Frontal cortex (tissue), 4 donors: Measurements from ENCODE around the gene TSC22D2. TPM values are rescaled to one million over a fixed set of nuclear protein-coding genes. Genes with fewer than 3 reads are reported as not detected.

Experiments
- DNase-seq, 2 donors: peaks; one replicate each; pipeline ENCODE4 v3.0.0; 2012; ENCODE audit warnings: low spot score in 2 of 2
- FAIRE-seq: peaks from 2 replicates; lab custom pipeline; 2012; peaks lifted over from hg19 to GRCh38; lab: Jason Lieb, UNC
- total RNA-seq: library from RNA; depleted of rRNA; stranded (reverse); fragments of >200 nt; gene quantifications from one replicate; pipeline ENCODE4 v1.2.3, GENCODE V29; 2014
- donor health status: control.
- donor health status: control.
- donor health status: control.

The TSC22D2 gene
- 11.0 TPM for total RNA-seq

DNA sequence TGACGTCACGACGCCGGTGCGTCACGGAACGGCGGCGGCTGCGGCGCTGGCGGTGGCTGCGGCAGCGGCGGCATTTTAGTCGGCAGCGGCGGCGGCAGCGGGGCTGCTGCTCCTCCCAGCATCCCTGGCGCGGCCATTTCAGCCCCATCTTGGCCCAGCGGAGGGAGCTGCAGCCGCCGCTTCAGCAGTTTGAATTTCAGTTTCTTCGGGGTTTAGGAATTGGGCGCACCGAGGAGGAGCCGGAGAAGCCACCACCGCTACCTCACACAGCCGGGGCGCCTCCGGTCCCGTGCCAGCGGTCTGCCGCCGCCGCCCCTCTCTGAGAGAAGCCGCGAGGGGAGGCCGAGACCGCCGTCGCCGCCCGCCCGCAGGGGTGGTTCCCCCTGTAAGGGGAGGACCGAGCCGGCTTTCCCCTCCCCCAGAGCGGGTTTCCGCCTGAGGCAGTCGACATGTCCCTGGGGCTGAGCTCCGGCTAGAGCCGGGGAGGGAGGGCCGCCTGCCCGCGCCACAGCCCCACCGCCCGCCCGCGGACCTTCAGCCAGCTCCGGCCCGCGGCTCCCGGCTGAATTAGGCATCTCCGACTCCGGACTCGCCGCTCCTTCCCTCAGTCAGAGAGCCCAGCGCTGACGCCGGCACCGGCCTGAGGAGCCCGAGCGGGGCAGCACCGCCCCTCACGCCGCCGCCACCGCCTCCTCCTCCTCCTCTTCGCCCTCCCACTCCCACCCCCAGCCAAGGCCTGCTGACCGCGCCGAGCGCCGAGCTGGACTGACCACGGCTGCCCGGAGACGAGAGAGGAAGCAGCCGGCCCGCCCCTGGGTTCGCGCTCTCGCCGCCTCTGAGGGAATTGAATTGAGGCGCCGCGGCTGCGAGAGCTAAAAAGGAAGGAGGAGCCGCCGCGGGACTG is at the start of gene TSC22D2:
Gene TSC22D2 (plus strand): TSS at position 78 of the 904 bp plus-strand sequence. CDS start 1,053 bp downstream, outside the sequence.
- no peak for FAIRE-seq
- DNase-seq: peak; percentile 90 to 94

DNA sequence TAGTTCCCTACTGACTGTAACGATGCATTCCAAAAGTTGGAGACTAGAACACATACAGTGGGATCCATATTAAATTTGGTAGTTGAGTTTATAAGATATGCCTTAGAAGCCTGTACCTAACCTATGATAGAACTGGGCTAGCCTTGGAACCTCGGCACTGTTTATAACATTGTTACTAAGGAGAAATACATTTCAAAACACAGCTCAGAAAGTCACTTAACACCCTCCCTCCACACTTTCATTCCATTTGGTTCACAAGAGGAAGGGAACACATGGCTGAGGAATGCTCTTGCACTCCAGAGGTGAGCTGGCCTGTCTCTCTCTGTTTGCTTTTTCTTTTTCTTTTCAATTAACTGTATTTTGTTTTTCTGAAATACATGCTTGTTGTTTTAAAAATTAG is 48.7 kb upstream of the TSC22D2 start:
- FAIRE-seq: no peak
- DNase-seq: no peak

DNA sequence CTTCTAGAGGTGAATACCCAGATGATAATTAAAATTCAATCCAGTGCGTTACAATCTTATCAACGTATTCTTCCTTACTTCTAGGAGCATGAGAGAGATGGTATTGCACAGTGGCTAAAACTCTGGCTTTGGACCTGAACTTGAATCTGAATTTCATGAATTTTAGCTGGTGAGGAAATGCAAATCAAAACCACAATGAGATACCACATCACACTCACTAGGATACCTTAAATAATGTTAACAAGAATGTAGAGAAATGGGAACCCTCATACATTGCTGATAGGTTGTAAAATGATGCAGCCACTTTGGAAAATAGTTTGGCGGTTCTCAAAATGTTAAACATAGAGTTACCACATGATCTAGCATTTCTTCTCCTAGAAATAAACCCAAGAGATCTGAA is 47.1 kb upstream of the TSC22D2 start:
- DNase-seq (no peak), FAIRE-seq (no peak)

DNA sequence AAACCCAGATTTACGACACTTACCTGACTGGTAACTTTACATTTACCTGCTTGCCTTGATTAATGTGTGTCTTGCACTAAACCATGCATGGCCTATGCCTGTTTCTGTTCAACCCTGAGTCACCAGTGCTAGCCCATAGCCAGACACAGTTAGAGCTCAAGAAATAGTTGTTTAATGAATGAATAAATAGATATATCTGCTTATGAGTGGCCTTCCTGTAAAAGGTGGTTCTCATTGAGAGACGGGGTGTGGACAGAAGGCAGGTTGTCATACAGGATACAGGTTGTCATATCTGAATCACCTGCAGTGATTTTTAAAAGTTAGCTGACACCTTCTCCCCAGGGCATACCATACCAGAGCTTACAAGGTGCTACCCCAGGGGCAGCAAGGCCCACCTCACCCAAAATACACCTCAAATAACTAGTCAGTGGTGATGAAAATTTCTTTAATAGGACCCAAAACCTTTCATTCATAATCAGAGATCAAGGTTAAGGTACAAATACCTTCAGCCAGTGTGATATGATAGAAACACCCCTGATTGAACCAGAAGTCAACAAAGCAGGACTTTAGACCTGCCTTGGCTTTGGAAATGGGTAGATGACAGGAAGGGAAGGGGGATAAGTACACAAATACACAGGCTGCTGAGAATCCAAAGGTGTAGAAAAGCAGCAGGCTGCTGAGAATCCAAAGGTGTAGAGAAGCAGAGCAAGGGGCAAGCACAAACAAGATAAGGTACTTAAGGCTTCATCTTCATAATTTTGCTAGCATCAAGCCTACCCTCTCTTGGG is 45.4 kb upstream of the TSC22D2 start:
- FAIRE-seq (no peak), DNase-seq (no peak)

DNA sequence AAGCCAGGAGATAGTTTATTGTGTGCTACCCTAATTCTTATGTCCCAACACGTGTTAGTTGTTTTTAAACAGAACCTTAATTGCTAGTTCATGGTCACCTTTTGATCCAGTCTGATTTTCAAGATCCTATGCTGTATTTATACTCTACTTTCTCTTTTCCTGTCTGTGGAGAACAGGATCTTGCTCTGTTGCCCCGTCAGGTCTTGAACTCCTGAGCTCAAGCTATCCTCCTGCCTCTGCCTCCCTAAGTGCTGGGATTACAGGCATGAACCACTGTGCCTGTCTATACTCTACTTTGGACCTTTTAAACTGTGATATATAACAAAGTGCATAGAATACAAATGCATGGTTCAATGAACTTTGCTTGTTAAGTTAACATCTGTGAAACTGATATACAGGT is 44.7 kb upstream of the TSC22D2 start:
- DNase-seq (no peak), FAIRE-seq (no peak)

DNA sequence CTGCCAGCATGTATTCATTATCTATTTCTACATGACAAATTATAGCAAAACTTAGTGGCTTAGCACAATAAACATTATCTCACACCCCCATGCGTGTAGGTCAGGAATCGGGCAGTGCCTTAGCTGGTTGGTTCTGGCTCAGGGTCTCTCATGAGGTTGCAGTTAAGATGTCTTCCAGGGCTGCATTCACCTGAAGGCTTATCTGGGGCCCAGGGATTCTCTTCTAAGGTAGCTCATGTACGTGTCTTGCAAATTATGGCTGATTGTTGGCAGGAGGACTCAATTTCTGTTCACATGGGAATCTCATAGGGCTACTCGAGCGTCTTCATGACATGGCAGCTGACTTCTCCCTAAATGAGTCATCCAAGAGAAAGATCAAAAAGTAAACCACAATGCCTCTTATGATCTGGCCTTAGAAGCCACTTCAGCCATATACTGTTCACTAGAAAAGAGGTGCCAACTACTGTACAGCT is 42.9 kb upstream of the TSC22D2 start:
- DNase-seq (no peak), FAIRE-seq (no peak)

DNA sequence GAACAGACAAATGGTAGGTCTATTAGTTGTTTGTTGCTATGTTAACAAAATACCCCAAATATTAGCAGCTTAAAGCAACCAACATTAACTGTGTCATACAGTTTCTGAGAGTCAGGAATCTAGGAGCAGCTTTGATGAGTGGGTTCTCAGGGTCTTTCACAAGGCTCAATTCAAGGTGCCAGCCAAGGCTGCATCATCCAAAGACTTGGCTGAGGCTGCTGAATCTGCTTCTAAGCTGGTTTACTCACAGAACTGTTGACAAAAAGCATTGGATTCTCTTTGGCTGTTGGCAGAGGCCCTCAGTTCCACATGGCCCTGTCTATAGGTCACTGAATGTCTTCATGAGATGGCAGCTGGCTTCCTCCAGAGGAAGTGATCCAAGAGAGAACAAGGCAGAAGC is 40.3 kb upstream of the TSC22D2 start:
- FAIRE-seq (no peak), DNase-seq (no peak)

DNA sequence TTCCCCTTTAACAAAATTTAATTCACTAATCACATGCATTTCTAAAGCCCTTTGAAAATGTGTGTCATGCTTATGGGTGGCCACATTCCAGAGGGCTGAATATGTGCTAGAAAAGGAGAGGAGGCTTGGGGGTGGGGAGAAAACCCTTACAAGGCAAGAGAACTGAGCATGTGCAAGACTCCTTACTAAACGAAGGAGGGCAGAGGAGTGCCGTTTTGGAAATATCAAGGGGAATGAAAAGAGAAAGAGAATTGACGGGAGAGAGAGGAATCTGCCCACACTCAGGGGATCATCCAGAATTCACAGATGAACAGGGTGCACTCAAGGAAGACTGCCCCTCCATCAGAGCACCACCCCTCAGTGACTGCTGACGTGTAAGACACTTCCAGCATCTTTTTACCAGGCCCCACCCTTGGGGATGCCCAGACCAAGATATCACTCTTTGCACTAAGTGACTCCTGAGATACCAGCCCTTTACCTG is 37.9 kb upstream of the TSC22D2 start:
- FAIRE-seq: no peak

DNA sequence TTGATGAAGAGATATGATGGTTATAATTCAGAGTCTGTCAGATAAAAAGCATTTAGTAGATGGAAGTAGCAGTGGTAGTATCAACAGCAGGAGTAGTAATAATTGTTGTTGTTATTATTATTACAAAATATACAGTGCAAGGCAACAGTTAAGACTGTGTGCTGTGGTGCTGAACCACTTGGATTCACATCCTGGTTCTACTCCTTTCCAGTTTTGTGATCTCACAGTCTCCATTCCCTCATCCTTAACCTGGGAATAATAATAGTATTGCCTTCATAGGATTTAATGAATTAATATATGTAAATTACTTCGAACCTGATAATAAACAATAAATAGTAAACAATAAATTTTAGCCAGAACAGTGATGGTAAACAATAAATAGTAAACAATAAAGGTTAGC is 37.1 kb upstream of the TSC22D2 start:
- no peak for DNase-seq
- FAIRE-seq: no peak

More for the DNA sequence above, 37.9 kb upstream of the TSC22D2 start:
- DNase-seq: peak in 1 of 2 donors; percentile 41

DNA sequence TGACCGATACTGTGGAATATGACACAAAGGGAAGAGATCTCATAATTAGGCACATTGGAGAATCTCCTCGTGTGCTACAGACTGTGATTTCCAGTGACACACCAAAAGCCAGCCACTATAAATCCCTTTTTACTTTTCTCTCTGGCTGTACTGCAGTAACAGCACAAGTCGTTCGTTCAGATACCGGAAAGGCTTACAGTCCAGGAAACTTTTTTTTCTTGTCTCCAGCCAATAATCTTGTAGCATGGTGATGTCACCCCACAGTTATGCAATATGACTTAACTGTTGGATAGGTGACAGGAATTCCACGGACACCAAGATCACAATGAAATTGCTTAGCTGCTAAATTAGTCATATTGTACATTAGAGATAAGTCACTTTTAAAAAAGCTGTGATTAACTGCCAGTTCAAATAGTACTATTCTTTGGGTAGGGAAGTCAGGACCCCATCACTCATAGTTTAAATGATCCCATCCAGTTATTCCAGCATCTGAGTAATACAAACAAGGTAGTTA is 36.3 kb upstream of the TSC22D2 start:
- DNase-seq: peak in 1 of 2 donors; percentile 42
- no peak for FAIRE-seq

DNA sequence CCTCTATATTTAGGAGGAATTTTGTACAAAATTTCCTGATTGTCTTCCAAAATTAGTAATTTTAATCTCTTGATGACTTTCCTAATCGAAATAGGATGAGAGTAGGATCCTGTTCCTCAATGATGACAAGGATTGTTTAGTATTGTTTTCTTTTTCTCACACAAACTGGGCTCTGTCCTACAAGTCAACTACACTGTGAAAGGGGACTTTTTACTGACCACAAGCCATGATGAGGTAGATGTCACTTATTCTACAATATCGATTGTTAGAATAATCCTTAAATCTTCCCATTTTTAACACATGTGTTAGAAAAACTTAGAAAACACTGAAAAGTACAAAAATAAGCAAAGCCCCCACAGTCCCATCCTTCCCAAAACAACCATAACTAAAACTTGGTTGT is 35.8 kb upstream of the TSC22D2 start:
- DNase-seq (no peak), FAIRE-seq (no peak)

DNA sequence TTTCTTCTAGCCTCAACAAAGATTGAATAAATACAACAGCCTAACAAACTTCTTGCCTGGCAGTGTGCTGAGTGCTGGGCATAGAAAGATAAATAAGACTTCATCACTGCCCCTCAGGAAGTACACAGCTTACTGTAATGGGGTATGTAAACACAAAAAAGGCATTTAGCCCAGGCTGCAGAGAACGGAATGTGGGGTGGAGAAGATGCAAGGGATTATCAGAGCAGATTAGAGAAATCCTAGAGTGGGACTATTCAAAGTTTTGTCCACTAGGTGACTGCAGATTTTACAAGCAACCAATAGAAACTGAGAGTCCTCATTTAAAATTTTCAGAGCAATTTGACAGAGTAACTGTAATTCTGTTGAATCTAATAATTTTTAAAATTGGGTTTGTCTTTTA is 35.4 kb upstream of the TSC22D2 start:
- FAIRE-seq: no peak
- no peak for DNase-seq

DNA sequence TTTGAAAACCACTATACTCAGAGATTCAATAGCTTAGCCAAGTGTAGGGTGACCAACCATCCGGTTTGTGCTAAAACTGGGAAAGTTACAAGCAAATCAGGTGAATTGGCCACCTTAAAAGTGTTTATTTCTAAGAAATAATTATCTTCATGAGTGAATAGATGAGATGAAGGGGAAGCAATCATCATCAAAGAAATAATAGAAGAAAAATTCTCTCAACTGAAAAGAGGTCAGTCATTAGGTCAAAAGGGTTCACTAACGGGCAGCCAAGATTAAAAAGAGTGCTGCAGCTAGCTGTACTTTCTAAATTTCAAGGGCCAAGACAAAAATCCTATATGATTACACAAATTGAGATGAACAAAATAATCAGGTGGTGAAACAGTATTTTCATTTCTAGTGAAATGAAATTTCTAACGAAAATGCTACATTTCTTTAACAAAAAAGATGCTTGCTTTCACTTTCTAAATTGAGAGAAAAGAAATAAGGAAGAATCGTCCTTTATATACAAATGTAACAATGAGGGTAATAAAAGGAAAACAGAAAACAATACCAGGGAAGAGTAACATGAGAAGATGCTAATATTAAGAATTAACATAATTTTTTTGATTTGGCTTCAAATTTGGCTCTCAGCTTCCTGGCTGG is 34.7 kb upstream of the TSC22D2 start:
- no peak for FAIRE-seq

DNA sequence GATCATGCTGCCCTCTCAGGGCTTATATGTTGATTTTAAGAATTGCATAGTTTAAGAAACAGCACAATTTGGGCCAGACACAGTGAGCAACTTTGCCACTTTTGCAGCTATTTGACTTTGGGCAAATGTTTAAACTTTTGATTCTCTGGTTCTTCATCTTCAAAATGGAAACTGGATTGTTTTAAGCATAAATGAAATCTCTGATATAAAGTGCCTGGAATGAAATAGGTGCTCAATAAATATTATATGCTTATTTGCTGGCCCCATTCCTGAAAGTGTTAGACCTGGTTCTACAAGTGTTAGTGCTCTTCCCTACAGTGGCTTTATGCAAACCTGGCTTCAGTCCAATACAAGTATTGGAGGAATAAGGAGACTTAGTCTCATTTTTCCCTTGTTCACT is 33.1 kb upstream of the TSC22D2 start:
- no peak for FAIRE-seq
- no peak for DNase-seq

More for the DNA sequence above, 34.7 kb upstream of the TSC22D2 start:
- no peak for DNase-seq

DNA sequence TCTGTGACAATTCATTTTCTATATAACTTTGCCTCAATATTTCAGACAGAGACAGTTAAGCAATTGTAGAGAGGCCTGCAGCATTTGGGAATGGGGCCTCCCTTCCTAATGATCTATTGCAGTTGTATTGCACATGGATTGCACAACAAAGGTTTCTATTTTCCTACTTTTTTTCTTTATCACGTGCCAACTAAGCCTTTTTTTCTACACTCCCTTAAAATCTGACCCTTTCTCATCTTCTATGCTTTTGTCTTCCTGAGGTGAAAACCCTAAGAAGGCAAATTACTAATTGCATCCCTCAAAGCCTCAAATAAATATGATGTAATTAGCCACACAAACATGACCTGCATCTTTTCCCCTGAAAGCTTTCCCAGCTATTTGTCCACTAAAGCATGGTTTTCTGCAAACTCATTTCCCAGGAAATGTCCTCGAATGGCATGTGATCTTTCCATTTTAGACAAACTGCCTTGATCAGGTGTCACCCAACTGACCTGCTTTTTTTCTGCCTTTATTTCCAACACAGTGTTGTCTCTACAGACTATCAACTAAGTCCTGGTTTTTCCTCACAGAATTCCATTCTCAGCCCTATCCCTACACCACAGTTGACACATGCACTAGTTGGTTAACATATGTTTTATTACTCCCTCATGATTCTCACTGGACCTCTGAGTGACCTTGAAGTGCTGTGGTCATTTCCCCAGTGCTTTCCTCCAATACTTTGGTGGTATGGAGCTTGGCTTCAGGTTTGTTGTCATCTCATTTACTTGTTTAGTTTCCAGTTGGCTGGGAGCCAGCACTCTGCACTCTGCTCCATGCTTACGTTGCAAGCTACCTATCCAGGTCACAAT is 31.9 kb upstream of the TSC22D2 start:
- DNase-seq (no peak), FAIRE-seq (no peak)

DNA sequence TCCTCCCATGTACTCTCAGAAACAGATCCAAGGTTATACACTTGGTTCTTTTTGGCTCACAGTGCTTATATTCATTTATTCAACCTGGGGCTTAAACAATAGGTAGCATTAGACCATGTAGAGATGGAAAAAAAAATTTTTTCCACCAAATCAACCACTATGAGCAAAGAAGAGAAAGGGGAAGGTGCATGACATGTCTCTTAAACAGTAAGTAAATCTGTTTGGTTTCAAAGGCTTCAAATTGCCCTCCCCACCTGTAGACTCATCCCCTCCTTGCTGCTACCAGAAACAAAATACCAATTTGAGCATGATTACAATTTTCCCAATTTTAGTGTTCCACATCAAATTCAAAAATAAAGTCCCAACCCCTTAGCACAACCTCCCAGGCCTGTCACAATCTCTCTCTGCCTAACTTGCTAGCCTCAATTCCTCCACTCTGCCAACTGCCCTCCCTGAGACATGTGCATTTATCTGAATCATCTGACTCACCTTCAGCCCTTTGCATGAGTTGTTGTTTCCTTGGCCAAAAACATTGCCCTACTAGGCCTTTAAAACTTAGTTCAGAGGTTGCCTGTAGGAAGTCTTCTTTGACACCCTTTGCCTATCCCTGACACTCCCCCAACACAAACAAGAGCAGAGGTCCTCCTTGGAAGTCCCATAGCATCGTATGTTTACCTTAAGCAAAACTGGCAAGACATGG is 30.3 kb upstream of the TSC22D2 start:
- FAIRE-seq: no peak
- DNase-seq: no peak

DNA sequence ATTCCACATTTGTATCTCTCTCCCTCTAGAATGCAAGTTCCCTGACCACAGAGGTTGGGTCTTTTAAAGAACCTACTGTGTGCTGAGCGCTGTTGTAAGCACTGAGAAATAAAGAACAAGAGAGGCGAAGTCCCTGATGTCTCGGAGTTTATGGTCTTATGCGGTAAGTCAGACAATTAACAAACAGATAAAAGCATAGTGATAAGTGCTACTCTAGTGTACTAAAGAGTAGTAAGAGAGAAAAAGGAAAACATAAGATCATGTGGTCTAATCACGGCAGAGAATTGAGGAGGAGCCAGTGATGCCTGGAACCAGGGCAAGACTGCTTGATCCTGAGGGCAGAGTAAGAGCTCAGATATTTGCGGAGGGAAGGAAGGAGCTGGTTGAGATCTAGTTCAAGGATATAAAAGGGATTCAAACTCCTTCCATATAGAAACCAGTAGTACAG is 29.8 kb upstream of the TSC22D2 start:
- DNase-seq (no peak), FAIRE-seq (no peak)

DNA sequence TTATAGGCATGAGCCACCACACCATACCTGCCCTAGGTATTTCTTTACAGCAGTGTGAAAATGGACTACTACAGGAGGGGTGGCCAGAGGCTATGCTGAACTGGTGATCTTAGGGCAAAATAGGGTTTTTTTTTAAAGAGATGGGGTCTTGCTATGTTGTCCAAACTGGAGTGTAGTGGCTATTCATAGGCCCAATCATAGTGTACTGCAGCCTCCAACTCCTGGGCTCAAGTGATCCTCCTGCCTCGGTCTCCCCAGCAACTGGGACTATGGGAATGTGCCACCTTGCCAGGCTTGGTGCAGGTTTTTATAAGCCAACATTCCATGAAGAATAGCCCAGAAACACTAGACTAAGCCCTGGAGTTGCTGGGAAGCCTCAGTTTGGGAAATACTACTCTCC is 28.6 kb upstream of the TSC22D2 start:
- FAIRE-seq: no peak
- no peak for DNase-seq
